NCI-H2081 treated with DMSO at 0.1 percent for 48 hours (cell line): ENCODE results near the gene EYA2.

Experiments
- DNase-seq: peaks from one replicate; lab custom pipeline; 2025; lab: John Stamatoyannopoulos, UW

Gene EYA2

DNA sequence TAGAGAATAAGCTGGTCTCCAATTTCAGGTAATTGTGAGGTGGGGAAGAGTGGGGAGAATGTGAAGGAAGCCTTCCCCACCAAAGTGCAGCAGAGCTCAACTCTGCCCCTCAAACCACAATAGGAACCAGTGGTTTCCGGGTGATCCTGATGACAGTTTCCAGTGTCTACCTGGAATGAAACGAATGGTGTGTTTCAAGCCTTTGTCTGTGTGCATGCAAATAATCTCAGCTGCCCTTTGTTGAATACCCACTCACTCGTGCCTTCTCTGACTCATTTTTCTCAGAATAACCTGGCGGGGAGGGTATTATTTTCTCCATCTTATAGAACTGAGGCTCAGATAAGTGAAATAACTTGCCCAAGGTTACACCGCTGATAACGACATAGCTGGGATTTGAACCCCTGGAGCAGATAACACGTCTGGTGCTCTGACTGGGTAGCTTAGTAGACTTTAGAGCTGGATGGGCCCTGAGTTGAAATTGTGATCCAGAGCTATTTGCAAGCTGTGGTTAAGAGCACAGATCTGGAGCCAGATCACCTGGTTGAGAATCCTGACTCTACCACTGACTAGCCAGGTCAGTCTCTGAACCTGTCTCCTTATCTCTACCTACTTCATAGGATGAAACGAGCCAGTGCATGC, 85.1 kb downstream of the EYA2 start:
- no peak for DNase-seq

- no peak for DNase-seq
Measured at GRCh38 chr20:46981184-46981583, 86.5 kb downstream of the EYA2 start.

GRCh38 chr20:46983466-46983865, 88.8 kb downstream of the EYA2 start:
- no peak for DNase-seq

DNA sequence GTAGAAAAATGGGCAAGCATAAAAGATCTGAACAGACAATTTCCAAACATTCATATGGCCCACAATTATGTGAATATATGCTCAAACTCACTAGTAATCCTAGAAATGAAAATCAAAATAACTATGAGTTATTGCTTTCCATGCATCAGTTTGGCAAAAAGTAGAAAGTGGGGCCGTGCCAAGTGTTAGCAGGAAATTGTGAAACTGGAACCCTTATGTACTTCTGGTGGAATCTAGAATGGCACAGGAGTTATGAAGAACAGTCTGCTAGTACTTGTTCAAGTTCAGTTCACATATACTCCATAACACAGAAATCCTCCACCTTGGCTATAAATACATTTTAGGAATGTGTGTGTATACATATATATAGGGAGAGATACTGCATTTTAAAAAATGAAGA, 89.8 kb downstream of the EYA2 start:
- no peak for DNase-seq

- no peak for DNase-seq
Measured at GRCh38 chr20:46985250-46985649, 90.6 kb downstream of the EYA2 start.

- DNase-seq = no peak
Measured at GRCh38 chr20:46985671-46986070, 91.0 kb downstream of the EYA2 start.

GRCh38 chr20:46987001-46987400, 92.4 kb downstream of the EYA2 start:
- DNase-seq = no peak

GRCh38 chr20:46990017-46990595, 95.5 kb downstream of the EYA2 start:
- DNase-seq = no peak

- DNase-seq = no peak
Measured at GRCh38 chr20:46990596-46991104, 96.0 kb downstream of the EYA2 start.

- DNase-seq = no peak
Measured at GRCh38 chr20:46991168-46991567, 96.5 kb downstream of the EYA2 start.

- DNase-seq = no peak
Measured at GRCh38 chr20:46991880-46992639, 97.4 kb downstream of the EYA2 start.

DNA sequence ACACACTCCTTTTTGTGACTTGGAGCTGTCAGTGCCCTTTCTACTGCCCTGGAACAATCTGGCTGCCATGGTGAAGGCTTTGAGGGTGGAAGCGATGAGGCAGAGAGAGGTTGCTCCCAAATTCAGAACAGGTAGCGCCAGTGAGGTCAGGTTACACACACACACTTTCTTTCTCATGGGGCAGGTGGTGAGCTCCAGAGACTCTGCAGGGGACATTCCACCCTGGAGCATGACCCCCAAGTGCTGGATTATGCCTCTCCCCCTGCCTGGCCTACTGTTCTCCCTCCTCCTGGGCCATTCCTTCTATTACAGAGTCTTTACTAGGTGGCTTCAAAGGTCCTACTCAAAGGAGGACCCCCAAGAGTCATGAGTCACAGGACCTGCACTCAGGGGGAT, 98.0 kb downstream of the EYA2 start:
- DNase-seq = no peak

DNA sequence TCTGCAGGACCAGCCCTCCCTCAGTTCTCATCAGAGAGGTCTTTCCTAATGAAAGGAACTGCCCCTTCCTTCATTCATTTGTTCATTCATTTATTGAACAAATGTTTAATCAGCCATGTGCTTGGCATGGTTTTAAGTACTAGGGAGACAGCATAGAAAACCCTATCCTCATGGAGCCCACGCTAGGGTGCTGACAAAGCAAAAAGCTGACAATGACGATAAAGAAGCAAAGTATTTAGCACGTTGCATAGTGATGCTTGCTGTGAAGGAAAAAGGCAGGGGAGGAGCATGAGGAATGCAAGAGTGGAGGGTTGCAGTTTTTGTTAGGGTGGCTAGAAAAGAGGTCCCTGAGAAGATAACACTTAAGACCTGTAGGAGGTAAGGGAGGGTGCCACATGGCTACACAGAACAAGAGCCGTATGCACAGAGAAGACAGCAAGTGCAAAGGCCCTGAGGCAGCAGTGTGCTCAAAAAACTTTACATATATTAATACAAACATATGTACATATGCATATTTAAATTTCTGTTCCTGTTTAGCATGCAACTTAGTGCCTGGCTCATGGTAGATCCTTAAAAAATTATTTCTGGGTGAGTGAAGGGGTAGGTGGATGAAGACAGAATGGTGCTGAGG, 98.9 kb downstream of the EYA2 start:
- DNase-seq = no peak

DNA sequence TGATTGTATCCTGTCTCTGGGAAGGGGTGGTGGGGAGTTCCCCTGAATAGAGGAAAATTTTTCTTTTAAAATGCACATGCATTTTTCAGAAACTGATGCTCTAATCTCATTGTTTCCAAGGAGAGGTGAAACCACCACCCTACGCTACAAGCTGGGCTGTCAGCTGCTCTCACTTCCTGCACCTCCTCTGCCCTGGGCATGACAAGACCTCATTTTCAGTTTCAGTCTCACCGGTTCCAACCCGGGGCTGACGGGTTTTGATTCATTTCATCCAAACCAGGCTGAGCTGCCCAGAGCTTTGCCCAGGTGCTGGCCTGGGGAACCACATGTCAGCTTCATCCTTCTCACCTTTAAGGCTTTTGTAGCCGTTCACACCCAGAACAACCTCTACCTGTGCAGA, 99.7 kb downstream of the EYA2 start:
- DNase-seq = no peak

- DNase-seq = no peak
Measured at GRCh38 chr20:46995561-46996142, 101.0 kb downstream of the EYA2 start.

- no peak for DNase-seq
Measured at GRCh38 chr20:46997187-46997586, 102.5 kb downstream of the EYA2 start.

DNA sequence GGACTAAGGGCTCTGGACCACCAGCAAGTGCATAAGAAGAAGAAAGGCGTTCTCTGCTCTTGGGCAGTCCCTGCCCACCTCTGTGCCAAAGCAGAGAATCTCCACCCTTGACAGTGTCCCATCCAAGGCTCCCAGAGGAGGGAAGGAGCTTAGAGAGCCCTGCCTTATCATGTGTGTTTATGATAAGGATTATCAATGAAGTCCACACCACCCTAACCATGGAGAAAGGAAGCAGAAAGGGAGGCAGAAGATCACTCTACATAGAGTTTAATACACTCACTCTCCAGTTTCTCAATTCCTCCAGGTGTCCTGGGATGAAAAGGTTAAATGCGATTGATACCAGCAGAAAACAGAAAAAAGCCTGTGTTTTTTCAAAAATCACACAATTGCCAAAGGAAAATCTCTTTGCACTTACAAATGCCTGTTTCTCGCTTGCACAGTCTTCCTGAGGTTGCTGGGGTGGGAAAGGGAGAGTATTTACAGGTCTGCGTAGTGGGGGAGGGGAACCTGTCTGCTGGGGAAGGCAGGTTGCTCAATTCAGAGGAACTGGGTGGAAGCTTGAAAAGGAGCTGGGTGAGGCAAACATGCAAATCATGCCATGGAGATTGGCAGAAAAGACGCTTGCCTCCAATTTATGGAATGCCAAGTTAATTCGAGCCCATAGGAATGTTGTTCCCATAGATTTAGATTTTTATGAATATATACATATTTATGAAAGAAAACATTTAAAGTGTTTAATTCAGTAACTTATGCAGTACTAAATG, 104.0 kb downstream of the EYA2 start:
- DNase-seq = no peak

- no peak for DNase-seq
Measured at GRCh38 chr20:46999801-47000465, 105.3 kb downstream of the EYA2 start.

DNA sequence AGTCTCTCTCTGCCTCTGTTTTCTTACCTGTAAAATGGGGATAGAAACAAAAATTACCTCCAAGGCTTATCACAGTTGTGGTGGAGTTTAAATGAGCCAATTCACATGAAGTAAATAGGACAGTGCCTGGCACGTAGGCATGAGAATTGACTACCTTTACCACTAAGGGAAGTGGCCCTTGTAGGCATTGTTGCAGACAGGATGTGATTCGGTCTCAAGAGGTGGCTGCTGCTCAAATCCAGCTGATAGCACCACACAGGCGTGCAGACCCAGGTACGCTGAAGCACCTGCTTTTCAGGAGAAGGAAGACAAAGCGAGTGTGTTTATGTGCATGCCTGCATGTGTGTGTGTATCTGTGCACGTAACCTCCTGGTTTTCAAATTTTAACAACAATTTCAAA, 108.6 kb downstream of the EYA2 start:
- no peak for DNase-seq

DNA sequence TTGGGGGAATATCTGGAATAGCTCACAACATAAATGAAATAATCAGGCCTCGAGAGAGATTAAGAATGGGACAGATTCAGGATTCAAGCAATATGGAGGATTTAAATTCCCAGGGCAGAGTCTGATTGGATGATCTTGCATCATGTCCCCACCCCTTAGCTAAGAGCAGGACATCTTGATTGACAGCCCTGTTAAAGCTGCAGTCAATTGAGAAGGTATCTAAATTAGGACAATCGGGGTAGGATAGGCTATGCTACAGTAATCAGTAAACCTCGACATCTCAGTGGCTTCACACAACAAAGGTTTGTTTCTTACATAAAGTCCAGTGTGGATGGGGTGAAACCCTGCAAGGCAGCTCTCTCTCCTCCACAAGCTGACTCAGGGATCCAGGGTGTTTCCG, 109.5 kb downstream of the EYA2 start:
- no peak for DNase-seq
